Germinal center (tissue), 1 donor: ENCODE data around the gene IGF2BP3.

ENCODE experiments used
- DNase-seq: peaks from one replicate; pipeline ENCODE4 v3.0.0; 2012; ENCODE audit warnings: mixed read lengths, low spot score

IGF2BP3 gene

DNA sequence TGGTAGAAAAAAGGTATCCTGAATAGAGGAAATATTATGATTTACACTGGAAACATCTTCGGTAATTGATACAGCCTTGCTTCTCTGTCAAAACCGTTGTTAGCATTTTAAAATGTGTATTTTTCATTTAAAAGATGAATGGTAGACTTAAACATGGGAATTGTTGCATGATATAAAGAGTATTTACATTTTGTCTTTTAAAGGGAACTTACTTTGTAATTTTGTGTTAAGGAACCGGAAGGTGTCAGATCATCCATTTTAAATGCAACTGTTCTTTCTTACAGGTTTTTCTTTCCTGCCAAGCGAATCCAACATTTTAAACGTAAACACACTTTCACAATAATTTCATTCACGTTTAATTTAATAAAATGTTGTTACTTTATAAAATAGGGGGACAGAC lies 1.8 kb upstream of the IGF2BP3 start:
- DNase-seq = no peak

DNA sequence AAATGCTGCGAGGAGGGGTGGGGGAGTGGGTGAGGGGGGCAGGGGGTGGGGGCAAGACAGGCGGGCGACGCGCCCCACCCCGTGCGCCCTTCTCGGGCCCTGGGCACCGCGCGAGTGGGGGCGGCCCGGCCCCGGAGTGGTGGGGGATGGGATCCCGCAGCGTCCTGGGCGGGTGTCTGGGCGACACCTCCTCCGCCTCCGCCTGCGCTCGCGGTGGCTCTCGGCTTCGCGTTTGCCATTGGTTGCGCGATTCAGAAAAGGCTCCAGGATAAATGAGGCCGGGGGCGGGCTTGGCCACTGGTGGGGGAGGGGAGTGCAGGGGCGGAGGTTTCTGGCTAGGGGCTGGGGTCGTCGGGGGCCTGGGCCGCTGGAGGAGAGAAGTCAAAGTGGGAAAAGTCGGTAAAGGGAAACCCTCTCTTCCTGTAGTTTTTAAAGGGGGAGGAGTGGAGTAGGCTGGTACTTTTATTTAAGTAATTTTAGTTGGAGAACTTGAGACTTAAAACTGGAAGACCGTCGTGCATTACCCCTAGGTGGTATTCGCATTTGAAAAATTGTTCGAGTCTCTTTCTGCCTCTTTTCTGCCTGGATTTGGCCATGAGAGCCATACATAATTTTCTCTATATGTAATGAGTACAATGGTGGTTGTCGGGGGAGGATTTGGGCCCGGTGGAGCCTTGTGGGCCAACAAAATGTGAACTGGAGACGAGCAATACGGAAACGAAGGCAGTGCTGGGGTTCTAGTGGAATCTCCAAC lies 992 bp upstream of the IGF2BP3 start:
- DNase-seq = peak; percentile 84

DNA sequence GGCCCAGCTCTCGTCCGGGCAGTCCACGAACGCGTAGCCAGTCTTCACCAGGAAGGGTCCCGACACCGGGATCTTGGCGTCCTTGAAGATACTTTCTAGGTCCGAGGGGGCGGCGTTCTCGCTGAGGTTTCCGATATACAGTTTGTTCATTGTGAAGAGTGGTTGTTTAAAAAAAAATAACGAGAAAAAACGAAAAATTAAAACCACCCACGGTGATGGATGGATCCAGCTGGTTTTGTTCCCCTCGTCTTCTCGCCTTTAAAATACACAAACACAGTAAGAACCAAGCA lies 385 bp downstream of the IGF2BP3 start:
- no peak for DNase-seq

DNA sequence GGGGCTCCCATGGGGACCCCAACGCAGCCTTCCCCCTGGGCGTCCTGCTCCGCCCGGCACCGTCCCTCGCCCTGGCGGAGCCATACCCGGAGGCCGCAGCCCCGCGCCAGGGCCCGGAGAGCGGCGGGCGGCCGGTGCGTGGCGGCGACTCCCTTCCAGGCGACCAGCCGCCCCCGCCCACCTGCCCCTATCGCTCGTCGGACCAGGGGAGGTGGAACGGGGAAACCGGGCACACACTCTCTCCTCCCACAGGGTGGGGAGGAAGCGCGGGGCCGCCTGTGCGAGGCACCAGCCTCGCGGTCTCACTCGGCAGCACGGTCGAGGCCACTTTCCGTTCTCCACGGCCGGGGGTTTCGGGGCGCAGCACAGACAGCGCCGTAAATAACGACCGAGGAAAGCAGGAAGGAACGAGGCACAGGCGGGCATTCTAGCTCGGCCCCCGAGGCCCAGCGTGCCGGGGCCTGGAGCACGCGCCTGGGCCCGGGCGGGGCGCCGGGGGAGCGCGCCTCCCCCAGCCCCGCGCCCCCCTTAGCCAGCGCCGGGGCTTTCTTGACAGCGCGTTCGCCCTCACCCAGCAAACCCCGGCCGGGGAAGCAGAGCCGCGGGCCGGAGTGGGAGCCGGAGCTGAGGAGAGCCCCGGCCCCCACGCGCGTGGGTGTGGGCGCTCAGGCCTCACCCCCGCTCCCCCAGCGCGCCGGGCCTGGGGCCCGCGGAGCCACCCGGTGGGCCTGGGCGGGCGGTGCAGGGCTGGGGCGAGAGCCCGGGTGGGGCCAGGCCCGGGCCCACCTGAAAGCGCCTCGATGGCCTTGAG lies 936 bp downstream of the IGF2BP3 start:
- peak; percentile 68 for DNase-seq

DNA sequence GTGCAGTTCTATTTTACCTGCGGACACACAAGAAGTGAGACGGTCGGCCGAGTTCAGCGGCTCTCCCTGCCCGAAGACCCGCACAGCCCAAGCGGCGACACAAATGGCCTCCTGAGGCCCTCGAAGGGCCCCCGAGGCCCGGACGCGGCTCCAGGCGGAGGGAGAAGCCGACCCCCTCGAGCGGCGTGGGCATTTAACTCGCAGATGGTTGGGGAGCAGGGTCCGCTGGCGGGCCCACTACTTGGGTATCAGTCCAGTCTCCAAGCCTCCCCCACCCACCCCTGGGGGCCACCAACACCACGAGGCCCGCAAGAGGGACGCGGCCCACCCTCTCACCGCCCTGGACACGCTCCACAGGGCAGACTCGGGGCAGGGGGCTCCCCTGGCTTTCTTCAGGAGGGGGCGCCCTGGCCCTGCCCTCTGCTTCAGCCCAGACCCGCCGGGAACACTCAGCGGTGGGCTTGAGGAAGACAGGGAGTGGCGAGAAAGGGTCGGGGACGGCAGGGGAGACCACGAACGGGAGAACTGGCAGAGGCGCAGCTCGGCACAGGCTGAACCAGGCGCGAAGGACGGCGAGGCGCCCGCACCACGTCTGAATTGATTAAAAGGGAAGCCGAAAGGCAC lies 1.7 kb downstream of the IGF2BP3 start:
- DNase-seq = no peak

DNA sequence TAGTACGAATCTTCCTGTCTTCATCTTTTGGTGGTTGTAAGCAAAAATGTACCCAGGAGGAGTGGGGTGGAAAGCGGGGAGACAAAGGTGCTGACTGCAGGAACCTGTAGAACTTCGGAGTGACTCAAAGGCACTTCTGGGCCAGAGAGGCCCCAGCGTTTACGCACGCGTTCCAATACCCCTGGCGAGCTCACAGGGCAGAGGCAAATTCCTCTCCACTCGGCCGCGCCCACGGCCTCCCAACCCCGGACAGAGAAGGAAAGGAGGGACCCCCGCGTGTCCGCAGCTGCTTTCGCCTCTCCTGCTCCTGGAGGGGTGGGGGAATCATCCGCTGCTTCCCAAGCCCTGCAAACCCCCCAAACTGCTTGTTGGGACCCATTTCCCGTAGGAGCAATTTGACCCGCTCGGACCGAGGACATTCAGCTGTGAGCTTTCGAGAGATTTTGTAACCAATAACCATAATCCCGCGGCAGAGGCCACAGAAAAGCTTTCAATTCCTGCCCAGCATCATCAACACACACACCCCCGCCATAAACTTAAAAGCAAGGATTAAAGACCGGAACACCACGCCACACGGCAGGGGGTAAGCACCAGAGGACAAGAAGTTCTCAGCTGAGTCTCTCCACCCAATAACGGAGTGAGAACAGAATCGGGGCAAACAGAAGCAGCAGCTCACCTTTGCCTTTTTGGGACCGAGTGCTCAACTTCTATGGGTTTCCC lies 2.3 kb downstream of the IGF2BP3 start:
- peak; percentile 49 for DNase-seq

DNA sequence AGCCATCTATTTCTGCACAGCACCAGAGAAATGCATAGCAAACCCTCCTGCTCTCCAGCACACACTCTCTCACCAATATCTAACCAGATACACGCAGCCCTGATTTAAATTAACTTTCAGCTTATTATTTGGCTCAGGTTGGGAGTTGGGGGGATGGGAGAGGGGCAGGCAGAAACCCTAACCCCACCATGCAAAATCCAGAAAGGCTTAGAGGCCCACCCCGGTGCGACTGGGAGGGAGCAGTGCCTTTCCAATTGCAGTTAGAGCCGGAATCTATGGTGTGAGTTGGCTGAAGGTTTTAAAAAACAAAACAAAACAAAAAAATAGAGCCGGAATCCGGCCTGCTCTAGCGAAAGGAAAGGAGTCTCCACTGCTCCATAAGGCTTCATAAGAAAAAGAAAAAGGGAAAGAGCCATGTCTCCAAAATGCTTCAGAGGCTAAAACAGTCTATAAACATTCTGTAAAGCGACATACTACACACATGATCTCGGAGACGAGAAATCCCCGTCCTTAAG lies 2.9 kb downstream of the IGF2BP3 start:
- DNase-seq = no peak

DNA sequence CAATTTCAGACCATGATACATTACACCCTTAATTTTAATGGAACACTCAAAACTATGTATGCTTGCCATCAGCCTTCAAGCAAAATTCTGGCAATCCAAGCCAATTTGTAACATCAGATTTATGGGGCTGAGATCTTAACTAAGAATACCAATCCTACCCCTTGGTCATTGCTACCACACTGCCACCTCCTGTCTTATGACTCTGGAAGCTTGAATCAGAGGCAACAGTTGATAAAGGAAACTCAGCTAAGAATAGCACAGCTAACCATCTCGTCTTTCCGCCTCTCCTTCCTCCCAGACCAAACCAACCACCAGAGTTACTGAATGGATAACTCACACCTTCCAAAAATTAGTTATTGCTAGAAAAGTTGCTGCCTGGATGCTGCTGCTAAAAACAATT lies 7.4 kb downstream of the IGF2BP3 start:
- DNase-seq = no peak

DNA sequence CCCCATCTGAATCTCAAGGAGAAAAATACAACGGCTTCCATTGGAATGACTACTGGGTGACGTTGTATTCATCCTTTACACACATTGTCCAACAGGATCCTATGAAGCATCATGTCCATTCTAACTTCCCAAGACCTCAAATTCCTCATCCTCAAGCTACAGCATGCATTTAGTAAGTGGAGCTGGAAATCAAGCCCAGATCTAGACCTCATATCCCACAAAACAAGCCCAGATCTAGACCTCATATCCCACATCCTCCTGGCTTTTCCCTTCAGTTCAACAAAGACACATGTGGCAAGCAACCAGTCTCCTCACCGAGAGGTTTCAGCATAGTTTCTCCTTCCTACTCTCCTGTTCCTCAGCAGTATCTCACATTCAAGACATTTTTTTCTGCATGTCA lies 12.2 kb downstream of the IGF2BP3 start:
- DNase-seq = no peak

DNA sequence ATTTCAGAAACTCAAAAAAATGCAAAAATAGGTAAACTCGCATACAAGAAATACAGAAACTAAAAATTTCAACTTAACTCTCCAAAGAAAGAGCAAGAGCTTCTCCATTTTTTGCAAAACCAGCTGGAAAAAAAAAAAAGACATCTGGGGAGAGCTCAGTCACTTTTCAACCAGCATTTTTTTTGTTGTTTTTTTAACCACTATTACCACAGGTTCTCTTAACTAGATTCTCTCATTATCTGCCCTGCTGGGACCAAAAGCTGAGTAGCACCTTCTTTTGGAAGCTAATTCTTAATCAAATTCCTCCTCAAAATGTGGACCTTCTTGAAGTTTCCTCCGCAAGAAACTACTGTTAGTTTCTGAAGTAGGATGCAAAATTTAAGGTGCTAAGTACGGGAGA lies 14.2 kb downstream of the IGF2BP3 start:
- no peak for DNase-seq

DNA sequence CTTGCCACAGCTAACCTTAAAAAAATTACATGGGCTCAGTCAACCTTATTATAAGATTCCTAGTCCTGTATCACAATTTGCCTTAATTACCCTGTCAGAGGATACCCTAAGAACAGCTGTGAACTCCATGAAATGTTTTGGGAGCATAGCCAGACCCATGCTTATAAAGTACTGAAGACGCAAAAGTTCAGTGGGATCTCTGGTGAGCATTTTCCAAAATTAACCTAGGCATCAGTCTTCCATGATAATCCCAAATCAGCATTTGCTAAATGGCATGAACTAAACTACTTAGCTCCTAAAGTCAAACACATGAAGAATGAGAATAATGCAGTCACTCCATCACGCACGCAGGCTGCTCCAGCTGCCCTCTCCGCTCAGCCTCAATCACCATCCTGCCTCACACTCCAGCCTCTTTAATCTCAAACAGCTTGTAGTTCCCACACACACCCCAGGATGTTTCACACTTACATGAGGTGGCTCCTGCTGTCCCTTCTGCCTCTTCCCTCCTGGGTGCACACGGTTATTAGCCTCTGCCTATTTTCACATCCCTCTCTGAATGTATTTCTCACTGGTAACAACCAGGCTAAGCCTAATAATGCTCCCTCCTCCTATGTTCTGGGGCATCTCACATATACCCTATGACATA lies 15.3 kb downstream of the IGF2BP3 start:
- no peak for DNase-seq

DNA sequence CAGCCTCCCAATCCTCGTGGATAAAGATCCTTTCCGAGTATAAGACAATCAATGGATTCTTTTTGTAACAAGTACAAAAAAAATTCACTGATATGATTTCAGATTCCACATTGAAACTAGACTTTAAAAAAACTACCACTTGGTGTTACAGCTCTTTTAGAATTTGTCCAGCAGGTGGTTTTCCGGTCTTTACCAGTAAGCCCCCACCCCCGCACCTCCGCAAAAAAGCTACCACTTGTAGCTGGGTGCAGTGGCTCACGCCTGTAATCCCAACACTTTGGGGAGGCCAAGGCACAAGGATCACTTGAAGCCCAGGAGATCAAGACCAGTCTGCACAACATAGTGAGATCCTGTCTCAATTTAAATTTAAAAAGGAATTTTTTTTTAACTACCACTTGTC lies 19.8 kb downstream of the IGF2BP3 start:
- DNase-seq = no peak

DNA sequence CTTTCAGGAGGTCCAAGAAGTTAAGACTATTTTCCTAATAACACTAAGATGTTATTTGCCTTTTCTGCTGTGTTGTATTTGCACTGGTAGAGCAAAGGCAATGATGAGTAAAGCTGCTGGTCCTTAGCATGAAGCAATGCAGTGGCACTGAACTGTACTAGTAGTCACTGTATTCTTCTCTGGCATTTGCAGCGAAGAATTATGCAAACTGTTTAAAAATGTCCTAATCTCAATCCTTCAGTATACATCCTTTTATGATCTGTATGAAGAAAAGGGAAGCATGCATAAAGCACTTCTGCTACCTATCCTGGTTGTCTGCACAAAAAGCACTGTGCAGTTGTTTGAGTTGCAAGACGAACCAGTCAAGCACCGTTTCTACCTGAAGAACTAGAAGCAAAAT lies 20.4 kb downstream of the IGF2BP3 start:
- no peak for DNase-seq

DNA sequence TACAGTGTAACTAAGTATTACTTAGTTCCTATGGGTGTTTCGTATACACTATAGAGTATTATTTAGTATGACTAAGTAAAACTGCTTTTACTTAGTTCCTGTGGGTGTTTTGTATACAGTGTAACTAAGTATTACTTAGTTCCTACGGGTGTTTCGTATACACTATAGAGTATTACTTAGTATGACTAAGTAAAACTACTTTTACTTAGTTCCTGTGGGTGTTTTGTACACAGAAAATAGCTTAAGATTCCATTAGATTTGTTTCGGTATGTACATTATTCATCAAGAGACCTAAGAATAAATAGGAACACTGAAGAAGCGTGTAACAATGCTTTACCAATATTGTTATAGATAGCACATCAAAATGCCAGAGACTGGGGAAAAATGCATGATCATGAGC lies 25.0 kb downstream of the IGF2BP3 start:
- no peak for DNase-seq

DNA sequence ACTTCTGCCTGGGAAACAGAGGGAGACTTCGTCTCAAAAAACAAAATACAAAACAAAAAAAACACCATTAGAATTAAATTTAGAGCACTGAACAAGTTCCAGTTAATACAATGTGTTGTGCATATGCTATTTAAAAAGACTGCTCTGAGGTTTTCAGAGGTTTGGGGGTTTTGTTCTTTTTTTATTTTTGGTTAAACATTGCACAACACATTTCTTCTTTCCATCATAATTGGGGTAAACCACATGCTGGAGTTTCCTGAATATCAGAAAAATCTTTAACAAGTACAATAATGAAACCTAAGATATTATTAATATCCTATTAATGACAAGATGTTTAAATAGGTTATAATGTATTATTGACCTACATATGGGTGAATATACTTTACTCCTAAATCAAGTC lies 26.3 kb downstream of the IGF2BP3 start:
- DNase-seq = no peak

DNA sequence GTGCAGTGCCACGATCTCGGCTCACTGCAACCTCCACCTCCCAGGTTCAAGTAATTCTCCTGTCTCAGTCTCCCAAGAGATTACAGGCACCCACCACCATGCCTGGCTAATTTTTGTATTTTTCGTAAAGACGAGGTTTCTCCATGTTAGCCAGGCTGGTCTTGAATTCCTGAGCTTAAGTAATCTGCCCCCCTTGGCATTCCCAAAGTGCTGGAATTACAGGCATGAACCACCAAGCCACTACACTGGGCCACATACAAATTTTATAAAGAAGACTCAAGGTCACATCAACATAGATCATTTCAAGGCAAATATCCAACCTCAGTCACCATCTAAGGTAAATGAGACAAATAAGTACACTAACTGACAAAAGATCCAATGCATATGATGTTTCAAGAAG lies 32.1 kb downstream of the IGF2BP3 start:
- no peak for DNase-seq

DNA sequence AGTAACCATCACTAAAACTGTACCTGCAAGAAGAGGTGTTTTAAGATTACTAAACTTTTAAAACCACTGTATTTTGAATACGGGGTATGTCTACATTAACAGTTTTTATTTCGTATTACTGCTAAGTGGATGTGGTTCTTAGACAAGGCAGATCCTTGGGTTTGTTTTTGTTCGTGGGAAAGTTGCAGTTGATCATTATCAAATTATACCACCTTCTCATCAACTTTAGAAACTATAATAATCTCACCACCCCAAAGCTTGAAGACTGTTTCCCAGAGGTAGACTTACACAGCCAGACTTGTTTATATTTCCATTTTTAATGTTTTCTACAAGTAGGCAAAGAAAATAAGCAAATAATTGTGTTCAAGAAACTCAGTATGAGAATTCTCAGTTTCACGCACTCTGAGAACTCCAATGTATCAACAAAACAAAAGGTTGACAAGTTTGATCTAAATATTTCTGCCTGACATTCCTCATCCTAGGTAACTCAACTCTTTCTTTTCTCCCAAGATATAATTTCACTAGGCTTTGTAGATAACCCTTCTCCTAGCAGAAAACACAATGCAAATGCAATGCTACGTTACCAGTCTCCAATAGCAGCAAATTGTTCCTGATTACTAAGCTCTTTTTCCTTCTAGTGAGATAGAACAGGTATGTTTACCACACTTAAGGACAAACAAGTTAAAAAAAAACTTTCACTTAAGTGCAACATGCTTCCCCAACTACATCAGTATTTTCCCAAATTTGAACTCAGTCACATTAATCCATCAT lies 36.0 kb downstream of the IGF2BP3 start:
- DNase-seq = no peak

DNA sequence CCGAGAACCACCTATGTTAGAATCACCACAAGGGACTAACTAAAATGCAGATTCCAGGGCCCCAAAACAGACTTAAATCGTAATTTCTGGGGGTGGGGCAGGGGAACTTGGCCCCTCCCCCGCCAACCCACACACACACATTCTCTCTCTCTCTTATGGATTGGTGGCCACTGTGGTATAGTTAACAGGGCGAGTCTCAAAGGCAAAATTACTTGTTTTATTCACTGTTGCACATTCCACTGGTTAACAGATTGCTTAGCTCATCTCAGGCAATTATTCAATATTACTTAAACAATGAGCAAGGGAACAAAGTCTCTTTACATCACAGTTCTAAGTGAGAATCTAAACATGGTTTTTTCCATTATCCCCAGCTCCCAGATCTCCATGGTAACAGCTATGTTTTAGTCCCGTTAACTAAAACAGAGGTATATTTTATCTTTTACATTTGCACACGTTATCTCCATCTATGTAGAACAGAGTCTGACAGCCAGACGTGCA lies 38.5 kb downstream of the IGF2BP3 start:
- DNase-seq = no peak

DNA sequence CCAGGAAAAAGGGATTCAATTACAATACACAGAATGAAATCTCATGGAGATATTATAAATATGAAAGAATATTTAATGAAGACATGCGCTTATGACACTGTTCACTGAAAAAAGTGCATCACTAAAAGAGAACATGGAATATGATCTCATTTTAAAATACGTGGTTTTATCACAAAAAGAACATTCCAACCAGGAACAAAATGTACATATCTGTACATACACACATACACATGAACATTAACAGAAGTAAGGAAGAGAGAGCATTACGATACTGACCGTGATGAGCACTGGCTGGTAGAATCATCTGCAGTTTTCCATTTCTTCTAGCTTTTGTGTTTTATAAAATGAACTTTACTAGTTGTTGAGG lies 39.4 kb downstream of the IGF2BP3 start:
- DNase-seq = no peak

DNA sequence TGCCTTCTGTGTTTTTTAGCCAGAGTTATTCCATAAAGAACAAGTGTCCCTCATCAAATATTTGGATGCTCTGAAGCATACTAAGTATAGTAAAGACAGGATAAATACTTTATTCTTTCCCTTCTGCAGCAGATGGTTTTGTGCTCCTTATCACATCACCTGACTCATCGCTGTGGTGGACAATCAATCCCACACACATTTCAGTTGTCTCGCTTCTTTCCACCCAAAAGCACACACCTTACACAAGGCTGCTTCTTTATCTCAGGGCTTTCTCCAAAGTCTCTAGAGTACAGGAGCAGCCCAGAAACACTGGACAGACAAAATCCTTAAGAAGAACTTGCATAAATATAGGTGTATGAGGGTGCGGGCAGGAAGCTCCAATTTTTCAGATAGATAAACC lies 43.4 kb downstream of the IGF2BP3 start:
- no peak for DNase-seq

DNA sequence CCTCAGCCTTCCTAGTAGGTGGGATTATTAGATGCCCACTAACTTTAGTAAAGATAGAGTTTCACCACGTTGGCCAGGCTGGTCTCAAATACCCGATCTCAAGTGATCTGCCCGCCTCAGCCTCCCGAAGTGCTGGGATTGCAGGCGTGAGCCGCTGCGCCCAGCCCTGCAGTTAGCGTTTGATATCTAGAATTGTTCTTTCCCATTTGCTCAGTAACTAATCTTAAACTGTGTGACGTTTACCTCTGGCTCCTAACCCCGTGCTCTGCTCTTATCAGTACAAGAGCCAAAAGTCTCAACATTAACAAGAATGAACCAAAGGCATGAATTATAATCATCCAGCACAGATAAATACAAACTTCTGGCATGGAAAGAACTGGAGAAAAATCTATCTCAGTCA lies 47.4 kb downstream of the IGF2BP3 start:
- DNase-seq = no peak
